ENCODE results near the gene ZNF473.
A peak's percentile ranks its signal among the peaks of the same experiment; 100 is the strongest.
"Not testable (repeated sequence)": the region's sequence is repeated elsewhere in the genome, so short reads cannot be mapped to it uniquely, and the experiment has no call there.

Gene ZNF473

DNA sequence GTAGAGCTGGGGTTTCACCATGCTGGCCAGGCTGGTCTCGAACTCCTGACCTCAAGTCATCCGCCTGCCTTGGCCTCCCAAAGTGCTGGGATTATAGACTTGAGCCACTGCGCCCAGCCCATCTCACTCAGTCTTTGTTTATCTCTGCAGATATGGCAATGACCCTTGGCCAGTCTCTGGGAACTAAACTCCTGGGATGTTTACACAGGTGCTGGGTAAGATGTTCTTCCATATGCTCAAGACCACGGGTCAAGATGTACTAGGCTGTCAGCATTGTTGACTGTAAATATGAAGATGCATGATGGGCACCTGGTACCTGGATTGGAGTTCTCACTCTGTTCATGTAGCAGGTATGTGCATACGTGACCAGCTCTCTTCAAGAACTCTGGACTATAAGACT lies 35.8 kb downstream of the ZNF473 start:
- H3K27me3 ChIP-seq: no peaks in the 10 kb centered on the region
- no peak for TF ChIP-seq Cebpa-rat (IDR thresholded peaks at IDR 0.05)
- no peak overlapping the region for H3K4me2 ChIP-seq
- H3K9ac ChIP-seq: no peak overlapping the region
- H3K4me3 ChIP-seq: no peak overlapping the region
- no peaks in the 10 kb centered on the region for H3K4me1 ChIP-seq
- H4K20me1 ChIP-seq: no peaks in the 10 kb centered on the region
- peaks cover 0 to 5% (median 0%) of the 10 kb centered on the region in 11 experiments; a peak in 1 of 22 replicates for H3K36me3 ChIP-seq
- no peak overlapping the region for H3K27ac ChIP-seq
- H3K9me3 ChIP-seq (replicated peaks in 1 of 11): peaks cover 50 to 63% (median 57%) of the 10 kb centered on the region in 11 experiments

DNA sequence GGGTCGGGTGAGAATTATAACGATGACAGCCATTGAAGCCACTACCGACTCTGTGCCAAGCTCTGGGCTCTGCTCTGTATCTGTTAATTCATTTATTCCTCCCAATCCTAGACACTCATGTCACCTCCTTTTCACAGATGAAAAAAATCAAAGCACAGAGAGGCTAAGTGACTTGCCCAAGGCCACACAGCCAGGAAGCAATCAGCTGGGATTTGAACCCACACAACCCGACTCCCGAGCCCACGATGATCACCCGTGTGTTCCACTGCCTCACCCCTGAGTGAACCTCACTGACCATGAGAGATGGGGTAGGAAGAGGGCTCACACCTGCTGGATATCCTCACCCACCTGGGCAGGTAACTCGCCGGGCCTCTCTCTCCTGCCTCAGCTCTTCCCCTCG lies 40.1 kb downstream of the ZNF473 start:
- Histone ChIP-seq H3K27ac (no peak overlapping the region), H3K9me3 (replicated peaks in 1 of 11) (peaks cover 10 to 20% (median 15%) of the 10 kb centered on the region in 11 experiments; a peak in 20 of 22 replicates), H3K4me1 (no peaks in the 10 kb centered on the region), H3K9ac (no peak overlapping the region), H3K27me3 (no peaks in the 10 kb centered on the region), H3K36me3 (no peaks in the 10 kb centered on the region), H3K4me3 (no peak overlapping the region), H3K4me2 (no peak overlapping the region), H4K20me1 (no peaks in the 10 kb centered on the region)
- TF ChIP-seq Cebpa-rat (IDR thresholded peaks at IDR 0.05): no peak

DNA sequence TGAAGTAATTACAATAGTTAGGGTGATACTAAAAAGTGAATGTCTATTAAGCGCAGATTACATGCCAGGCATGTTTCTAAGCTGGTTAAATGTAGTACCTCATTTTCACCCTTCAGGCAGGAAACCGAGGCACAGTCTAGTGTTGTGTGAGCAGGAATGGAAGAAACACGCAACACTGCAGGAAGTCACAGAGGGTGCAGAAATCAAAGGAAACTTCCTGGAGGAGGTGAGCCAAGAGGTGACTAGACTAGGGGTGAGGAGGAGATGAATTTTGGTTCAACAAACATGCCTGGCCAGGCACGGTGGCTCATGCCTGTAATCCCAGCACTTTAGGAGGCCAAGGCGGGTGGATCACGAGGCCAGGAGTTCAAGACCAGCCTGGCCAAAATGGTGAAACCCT lies 41.8 kb downstream of the ZNF473 start:
- no peak for TF ChIP-seq Cebpa-rat (IDR thresholded peaks at IDR 0.05)
- H3K27me3 ChIP-seq: no peaks in the 10 kb centered on the region

GRCh38 chr19:50068382-50068781 lies 42.6 kb downstream of the ZNF473 start:
- not testable (repeated sequence) for H3K27me3 ChIP-seq; H3K9me3 ChIP-seq (replicated peaks in 1 of 11); H3K4me3 ChIP-seq; H4K20me1 ChIP-seq; H3K36me3 ChIP-seq; H3K27ac ChIP-seq; H3K4me2 ChIP-seq; H3K4me1 ChIP-seq; H3K9ac ChIP-seq
- TF ChIP-seq Cebpa-rat (IDR thresholded peaks at IDR 0.05): 0 out of 22 replicates have a peak, but pooled peaks of 1 of the 11 experiments have one; percentile 19

More for the DNA sequence above, 41.8 kb downstream of the ZNF473 start:
- H3K27ac ChIP-seq: no peak overlapping the region
- no peak overlapping the region for H3K4me3 ChIP-seq
- H3K9ac ChIP-seq: no peak overlapping the region
- H3K9me3 ChIP-seq (replicated peaks in 1 of 11): peaks cover 0 to 4% (median 0%) of the 10 kb centered on the region in 11 experiments; a peak in 2 of 22 replicates
- H3K36me3 ChIP-seq: no peaks in the 10 kb centered on the region
- H3K4me1 ChIP-seq: no peaks in the 10 kb centered on the region
- no peaks in the 10 kb centered on the region for H4K20me1 ChIP-seq
- no peak overlapping the region for H3K4me2 ChIP-seq

DNA sequence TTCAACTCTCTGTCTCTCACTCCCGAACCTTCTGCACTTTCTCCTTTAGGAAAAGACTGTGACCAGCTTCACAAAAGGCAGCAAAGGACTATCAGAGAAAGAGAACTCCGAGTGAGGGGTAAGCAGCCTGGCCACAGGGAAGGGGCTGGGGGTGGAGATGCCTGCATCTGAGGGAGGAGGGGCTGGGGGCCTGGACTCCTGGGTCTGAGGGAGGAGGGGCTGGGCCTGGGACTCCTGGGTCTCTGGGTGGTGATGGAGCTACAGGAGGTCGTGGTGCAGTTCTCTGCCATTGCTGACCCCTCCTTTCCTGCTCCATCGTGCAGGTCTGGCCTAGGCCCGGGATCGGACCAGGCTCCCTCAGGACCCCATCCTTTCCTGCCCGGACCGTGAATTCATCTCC lies 49.3 kb downstream of the ZNF473 start:
- not testable (repeated sequence) for H3K4me3 ChIP-seq; H3K4me2 ChIP-seq; H3K36me3 ChIP-seq; H3K9ac ChIP-seq; H3K27me3 ChIP-seq; H3K4me1 ChIP-seq; H3K9me3 ChIP-seq (replicated peaks in 1 of 11); H3K27ac ChIP-seq; H4K20me1 ChIP-seq

DNA sequence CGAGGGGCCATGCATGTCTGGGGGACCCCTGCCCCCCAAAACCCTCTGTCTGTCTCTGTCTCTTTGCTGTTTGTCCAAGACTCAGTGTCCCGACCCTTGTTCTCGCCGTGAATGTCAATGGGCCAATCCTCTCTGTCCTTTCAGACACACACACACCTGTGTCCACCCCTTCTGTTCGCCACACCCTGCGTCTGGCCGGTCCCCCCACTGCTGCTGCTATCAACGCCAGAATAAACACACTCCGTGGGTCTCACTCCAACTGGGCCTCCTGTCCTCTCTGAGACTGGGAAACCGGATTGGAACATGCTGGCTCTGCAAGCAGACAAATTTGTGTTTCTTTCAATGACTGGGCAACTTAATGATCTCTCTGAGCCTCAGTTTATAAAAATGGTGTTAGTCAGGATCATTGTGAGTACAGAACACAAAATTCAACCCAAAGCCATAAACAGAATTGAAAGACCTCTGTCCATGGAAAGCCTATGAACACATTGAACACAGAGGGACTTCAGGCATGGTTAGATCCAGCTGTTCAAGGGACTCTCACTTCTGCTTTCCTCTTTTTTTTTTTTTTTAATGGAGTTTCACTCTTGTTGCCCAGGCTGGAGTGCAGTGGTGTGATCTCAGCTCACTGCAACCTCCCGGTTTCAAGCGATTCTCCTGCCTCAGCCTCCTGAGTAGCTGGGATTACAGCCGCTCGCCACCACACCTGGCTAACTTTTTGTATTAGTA lies 50.0 kb downstream of the ZNF473 start:
- H3K27ac ChIP-seq; H3K4me1 ChIP-seq; H3K36me3 ChIP-seq; H4K20me1 ChIP-seq; H3K9ac ChIP-seq; H3K9me3 ChIP-seq (replicated peaks in 1 of 11); H3K27me3 ChIP-seq; H3K4me3 ChIP-seq; H3K4me2 ChIP-seq: not testable (repeated sequence)

DNA sequence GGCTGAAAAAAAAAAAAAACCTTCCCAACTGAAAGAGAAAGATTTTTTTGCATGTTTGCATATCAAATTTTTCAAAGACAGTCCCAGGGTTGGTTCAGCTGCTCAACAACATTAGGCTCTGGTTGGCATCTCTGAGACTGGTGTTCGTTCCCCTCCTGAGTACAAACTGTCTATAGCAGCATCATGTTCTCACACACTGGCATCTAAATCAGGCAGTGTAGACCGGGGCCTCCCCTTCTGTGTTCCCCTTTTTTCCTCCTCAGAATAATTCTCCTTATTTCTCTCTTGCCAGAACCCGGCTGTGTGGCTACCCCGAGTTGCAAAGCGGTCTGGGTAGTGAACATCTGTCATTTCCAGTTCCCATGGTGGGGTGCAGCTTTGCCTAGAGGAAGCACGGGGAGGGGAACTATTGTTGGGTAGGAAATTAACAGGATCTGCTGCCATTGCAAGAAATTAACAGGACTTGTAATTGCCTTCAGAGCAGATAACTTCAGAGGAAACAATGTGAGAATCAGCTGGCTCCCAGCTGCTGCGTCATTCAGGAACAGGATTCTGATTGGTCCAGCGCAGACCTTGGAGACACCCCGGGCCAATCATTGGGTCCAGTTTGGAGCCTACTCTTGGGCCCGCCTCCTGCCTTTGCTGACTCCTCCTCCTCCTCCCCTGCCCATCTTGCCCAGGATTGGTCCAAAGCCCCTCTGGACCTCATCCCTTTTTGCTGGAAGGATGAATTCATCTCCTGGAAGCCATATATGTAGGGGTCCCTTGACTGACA lies 51.0 kb downstream of the ZNF473 start:
- H3K9me3 ChIP-seq (replicated peaks in 1 of 11); H3K27ac ChIP-seq; H3K9ac ChIP-seq; H3K27me3 ChIP-seq; H4K20me1 ChIP-seq; H3K4me3 ChIP-seq; H3K4me2 ChIP-seq; H3K36me3 ChIP-seq; H3K4me1 ChIP-seq: not testable (repeated sequence)

DNA sequence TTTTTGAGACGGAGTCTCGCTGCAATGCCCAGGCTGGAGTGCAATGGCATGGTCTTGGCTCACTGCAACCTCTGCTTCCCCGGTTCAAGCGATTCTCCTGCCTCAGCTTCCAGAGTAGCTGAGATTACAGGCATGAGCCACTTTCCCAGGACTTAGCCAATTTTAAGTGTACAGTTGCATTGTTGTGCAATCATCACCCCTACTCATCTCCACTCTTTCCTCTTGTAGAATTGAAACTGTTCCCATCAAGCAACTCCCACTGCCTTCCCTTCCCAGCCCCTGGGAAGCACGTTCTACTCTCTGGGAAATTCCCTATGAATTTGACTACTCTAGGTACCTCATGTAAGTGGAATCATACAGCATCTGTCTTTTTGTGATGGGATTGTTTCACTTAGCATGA lies 53.2 kb downstream of the ZNF473 start:
- not testable (repeated sequence) for H4K20me1 ChIP-seq; H3K27ac ChIP-seq; H3K27me3 ChIP-seq; H3K9ac ChIP-seq; H3K9me3 ChIP-seq (replicated peaks in 1 of 11); H3K4me3 ChIP-seq; H3K4me2 ChIP-seq; H3K36me3 ChIP-seq
- H3K4me1 ChIP-seq: peaks cover 0 to 21% (median 0%) of the 10 kb centered on the region in 10 experiments; a peak in 5 of 20 replicates
- 0 out of 22 replicates have a peak, but pooled peaks of 1 of the 11 experiments have one; percentile 7 for TF ChIP-seq Cebpa-rat (IDR thresholded peaks at IDR 0.05)

DNA sequence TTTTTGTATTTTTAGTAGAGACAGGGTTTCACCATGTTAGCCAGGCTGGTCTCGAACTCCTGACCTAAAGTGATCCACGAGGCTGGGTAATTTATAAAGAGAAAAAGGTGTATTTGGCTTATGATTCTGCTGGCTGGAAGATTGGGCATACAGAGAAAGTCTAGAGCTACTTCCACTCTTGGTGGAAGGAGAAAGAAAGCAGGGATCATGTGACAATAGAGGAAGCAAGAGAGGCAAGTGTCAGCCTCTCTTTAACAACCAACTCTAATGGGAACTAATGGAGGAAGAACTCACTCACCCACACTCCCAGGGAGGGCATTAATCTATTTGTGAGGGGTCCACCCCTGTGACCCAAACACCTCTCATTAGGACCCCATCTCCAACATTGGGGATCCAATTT lies 58.6 kb downstream of the ZNF473 start:
- not testable (repeated sequence) for H4K20me1 ChIP-seq, H3K9ac ChIP-seq, H3K27me3 ChIP-seq, H3K4me3 ChIP-seq, H3K36me3 ChIP-seq
- Histone ChIP-seq H3K4me1 (peaks cover 0 to 32% (median 0%) of the 10 kb centered on the region in 10 experiments; a peak in 6 of 20 replicates), H3K27ac (peak overlapping the region in 2 of 11 experiments; percentile 37 to 43; a peak in 2 of 22 replicates), H3K9me3 (replicated peaks in 1 of 11) (peaks cover 10 to 35% (median 20%) of the 10 kb centered on the region in 11 experiments; a peak in 20 of 22 replicates), H3K4me2 (peak overlapping the region in 3 of 11 experiments; percentile 35 to 65 (median 61); a peak in 6 of 22 replicates)

- not testable (repeated sequence) for H3K27me3 ChIP-seq, H3K9ac ChIP-seq, H3K4me2 ChIP-seq, H4K20me1 ChIP-seq, H3K4me3 ChIP-seq, H3K27ac ChIP-seq, H3K36me3 ChIP-seq
- Histone ChIP-seq H3K4me1 (peaks cover 0 to 25% (median 0%) of the 10 kb centered on the region in 10 experiments; a peak in 6 of 20 replicates), H3K9me3 (replicated peaks in 1 of 11) (peaks cover 10 to 35% (median 20%) of the 10 kb centered on the region in 11 experiments; a peak in 20 of 22 replicates)
Measured at GRCh38 chr19:50087153-50087552, 61.3 kb downstream of the ZNF473 start.

- not testable (repeated sequence) for H3K27me3 ChIP-seq, H3K4me2 ChIP-seq, H3K9ac ChIP-seq, H3K4me1 ChIP-seq, H3K36me3 ChIP-seq, H3K27ac ChIP-seq, H4K20me1 ChIP-seq, H3K4me3 ChIP-seq
- H3K9me3 ChIP-seq (replicated peaks in 1 of 11): peaks cover 5 to 15% (median 11%) of the 10 kb centered on the region in 11 experiments; a peak in 17 of 22 replicates
Measured at GRCh38 chr19:50090706-50091105, 64.9 kb downstream of the ZNF473 start.

GRCh38 chr19:50091786-50092185 lies 66.0 kb downstream of the ZNF473 start:
- not testable (repeated sequence) for H3K27ac ChIP-seq; H4K20me1 ChIP-seq; H3K9ac ChIP-seq; H3K4me3 ChIP-seq; H3K36me3 ChIP-seq; H3K9me3 ChIP-seq (replicated peaks in 1 of 11); H3K4me2 ChIP-seq; H3K4me1 ChIP-seq; H3K27me3 ChIP-seq

- H3K9me3 ChIP-seq (replicated peaks in 1 of 11): not testable (repeated sequence)
Measured at GRCh38 chr19:50092597-50092996, 66.8 kb downstream of the ZNF473 start.

More at GRCh38 chr19:50092597-50092996, 66.8 kb downstream of the ZNF473 start:
- H3K9ac ChIP-seq, H3K4me2 ChIP-seq, H3K27ac ChIP-seq, H3K36me3 ChIP-seq, H3K27me3 ChIP-seq, H3K4me3 ChIP-seq, H3K4me1 ChIP-seq, H4K20me1 ChIP-seq: not testable (repeated sequence)
